Endothelial cell of umbilical vein (primary cell): ENCODE measurements around the gene CNPY3. TPM values are rescaled to one million over a fixed set of nuclear protein-coding genes. Genes with fewer than 3 reads are reported as not detected.

Source experiments
- BruUV-seq: library from RNA; stranded (reverse); fragments of 400-500 nt; replicated peaks from 2 replicates; lab custom pipeline; 2021; lab: Mats Ljungman, UMichigan
- CTCF ChIA-PET: fragments of 300-600, 350-600 bp; sonication (Branson Sonifier 250); formaldehyde crosslinking; loops from one replicate; lab custom pipeline; 2021; ENCODE audit warnings: antibody characterized with exemption, inconsistent platforms; lab: Charles Lee
- POLR2A ChIA-PET: fragments of 300-600, 350-600 bp; sonication (Branson Sonifier 250); formaldehyde crosslinking; loops from one replicate; lab custom pipeline; 2021; ENCODE audit warnings: antibody characterized with exemption, inconsistent platforms; lab: Charles Lee
- DNase-seq: peaks from one replicate; pipeline ENCODE4 v3.0.0-alpha.2; 2011; ENCODE audit warnings: low read depth, low spot score
- FAIRE-seq: peaks from 2 replicates; lab custom pipeline; 2011; peaks lifted over from hg19 to GRCh38; lab: Jason Lieb, UNC
- H2AFZ ChIP-seq: 2 replicates; pipeline ENCODE4 v1.6.0; 2012; ENCODE audit warnings: low read depth, low read length, control low read depth, inconsistent platforms
- H3K27ac ChIP-seq: 2 replicates; pipeline ENCODE4 v1.5.1; 2011; ENCODE audit warnings: low read depth, mild to moderate bottlenecking, control low read depth, low read length, moderate library complexity; ENCODE audit not compliant: insufficient read depth
- H3K27me3 ChIP-seq, 2 experiments: 2 replicates each; pipeline versions ENCODE4 v1.6.0 to v1.6.1; 2011; ENCODE audit warnings: low read length in 2 of 2, mixed read lengths in 1 of 2; ENCODE audit not compliant: control insufficient read depth in 2 of 2, insufficient read depth in 2 of 2
- H3K36me3 ChIP-seq, 2 experiments: 2 replicates in 1 of 2; 3 replicates in 1 of 2; pipeline ENCODE4 v1.5.1; 2011; ENCODE audit warnings: low read length in 2 of 2, mild to moderate bottlenecking in 1 of 2, moderate library complexity in 1 of 2; ENCODE audit not compliant: control insufficient read depth in 2 of 2, insufficient read depth in 2 of 2; ENCODE audit errors: extremely low read depth in 1 of 2
- H3K4me1 ChIP-seq: 3 replicates; pipeline ENCODE4 v1.5.1; 2011; ENCODE audit warnings: mild to moderate bottlenecking, low read length; ENCODE audit not compliant: control insufficient read depth, insufficient read depth; ENCODE audit errors: extremely low read depth
- H3K4me2 ChIP-seq: 2 replicates; pipeline ENCODE4 v1.6.1; 2011; ENCODE audit warnings: low read length, control low read depth, mixed read lengths; ENCODE audit not compliant: insufficient read depth
- H3K4me3 ChIP-seq, 3 experiments: fragments of 200-600 bp in 1 of 3; sonication (generic), shearing (Covaris generic) in 1 of 3; replicated peaks in 1 of 3; 2 replicates each; pipeline ENCODE4 v1.5.1; 2011 to 2016; ENCODE audit warnings: control low read depth in 3 of 3, low read length in 3 of 3, mild to moderate bottlenecking in 2 of 3, inconsistent platforms in 1 of 3, low read depth in 1 of 3, moderate library complexity in 1 of 3; ENCODE audit not compliant: insufficient read depth in 1 of 3
- H3K79me2 ChIP-seq: 2 replicates; pipeline ENCODE4 v1.6.0; 2012; ENCODE audit warnings: low read length, inconsistent platforms; ENCODE audit not compliant: control insufficient read depth, insufficient read depth
- H3K9ac ChIP-seq: replicated peaks from 2 replicates; pipeline ENCODE3; 2011; ENCODE audit warnings: low read length, control low read depth; ENCODE audit not compliant: insufficient read depth; ENCODE audit errors: extremely low read depth
- H3K9me1 ChIP-seq: replicated peaks from 3 replicates; pipeline ENCODE4 v1.6.0; 2011; ENCODE audit warnings: mild to moderate bottlenecking, low read length; ENCODE audit not compliant: control insufficient read depth, insufficient read depth; ENCODE audit errors: extremely low read depth
- H3K9me3 ChIP-seq: replicated peaks from 2 replicates; pipeline ENCODE4 v1.5.1; 2012; ENCODE audit warnings: low read length, inconsistent platforms; ENCODE audit not compliant: control insufficient read depth, insufficient read depth
- H4K20me1 ChIP-seq: replicated peaks from 2 replicates; pipeline ENCODE3; 2011; ENCODE audit warnings: mild to moderate bottlenecking, low read length; ENCODE audit not compliant: control insufficient read depth, insufficient read depth; ENCODE audit errors: extremely low read depth
- CTCF ChIP-seq, 2 donors: IDR thresholded peaks; 1 replicate in 1 of 2; 2 replicates in 1 of 2; pipeline ENCODE4 v1.5.1; 2011; ENCODE audit warnings: low read length in 2 of 2, mild to moderate bottlenecking in 2 of 2, moderate library complexity in 2 of 2, control low read depth in 1 of 2, inconsistent platforms in 1 of 2, low read depth in 1 of 2; ENCODE audit not compliant: insufficient read depth in 1 of 2; ENCODE audit errors: extremely low read depth in 1 of 2
- EZH2 ChIP-seq: IDR thresholded peaks from 2 replicates; pipeline ENCODE4 v1.6.1; 2012; ENCODE audit warnings: borderline replicate concordance, low read depth, mild to moderate bottlenecking, moderate library complexity, low read length, inconsistent platforms; ENCODE audit not compliant: severe bottlenecking
- FOS ChIP-seq: IDR thresholded peaks from 2 replicates; pipeline ENCODE4 v1.6.1; 2011; ENCODE audit warnings: mild to moderate bottlenecking, low read length, moderate library complexity, borderline replicate concordance; ENCODE audit not compliant: insufficient read depth
- GATA2 ChIP-seq: IDR thresholded peaks from 2 replicates; pipeline ENCODE4 v1.7.0; 2011; ENCODE audit warnings: low read depth, mild to moderate bottlenecking, moderate library complexity, mixed read lengths, low read length; ENCODE audit not compliant: insufficient read length, insufficient read depth
- JUN ChIP-seq: IDR thresholded peaks from 2 replicates; pipeline ENCODE4 v1.6.1; 2011; ENCODE audit warnings: borderline replicate concordance, low read depth; ENCODE audit not compliant: insufficient read length, insufficient read depth
- MAX ChIP-seq: IDR thresholded peaks from 2 replicates; pipeline ENCODE4 v1.6.1; 2011; ENCODE audit not compliant: insufficient read depth, insufficient read length
- MYC ChIP-seq: IDR thresholded peaks from one replicate; pipeline ENCODE4 v1.6.1; 2011; ENCODE audit warnings: mild to moderate bottlenecking, low read depth, low read length
- POLR2A ChIP-seq: IDR thresholded peaks from 2 replicates; pipeline ENCODE4 v1.6.1; 2012; ENCODE audit warnings: low read depth, mild to moderate bottlenecking, control low read depth, low read length
- POLR2AphosphoS5 ChIP-seq: IDR thresholded peaks from 2 replicates; pipeline ENCODE4 v1.6.1; 2012; ENCODE audit warnings: low read depth, mild to moderate bottlenecking, control low read depth, low read length, moderate library complexity; ENCODE audit not compliant: insufficient read depth
- dilution Hi-C: fragments of 300-500 bp; cut with MboI; formaldehyde crosslinking; loops from one replicate; pipeline ENCODE4 v1.15.0; 2019; ENCODE audit warnings: low sequenced_read_pairs; ENCODE audit not compliant: extremely low pct_ligation_motif_present
- intact Hi-C: fragments of 100-400 bp; cut with micrococcal nuclease; formaldehyde crosslinking; loops from one replicate; pipeline ENCODE4 v1.10.0; 2022
- polyA plus RNA-seq, 4 experiments: library from polyadenylated mRNA; depleted of rRNA in 3 of 4; stranded (reverse) in 3 of 4; unstranded in 1 of 4; fragments of >200 nt; gene quantifications; 2 replicates each; pipeline versions ENCODE4 v1.2.1 to v1.2.3, GENCODE V29; 2011 to 2012; ENCODE audit warnings: missing spikeins in 1 of 4
- total RNA-seq: library from RNA; stranded (reverse); gene quantifications from 2 replicates; pipeline ENCODE4 v1.2.3, GENCODE V29; 2021

The CNPY3 gene
- total and polyA plus RNA-seq, 2 donors (not counting 3 experiments of a cell fraction or from before 2014, with no cell fraction given): 40.8 to 53.1 TPM

DNA sequence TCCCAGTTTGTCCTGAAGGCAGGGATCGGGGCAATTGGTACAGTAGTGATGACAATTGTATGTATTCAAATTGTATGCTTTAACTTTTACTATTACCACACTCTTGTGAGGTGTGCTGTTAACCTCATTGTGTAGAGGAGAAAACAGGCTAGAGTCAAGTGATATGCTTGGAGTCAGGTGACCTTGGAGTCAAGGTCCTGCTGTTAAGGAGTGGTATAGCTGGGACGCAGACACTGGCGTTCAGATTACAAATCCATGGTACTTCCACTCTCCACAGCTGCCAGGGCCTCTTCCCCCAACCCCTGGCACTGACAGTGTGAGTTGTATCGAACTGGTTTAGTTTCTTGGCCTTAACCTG is 10.5 kb downstream of the CNPY3 start:
- FAIRE-seq (no peak), DNase-seq (no peak)
- Histone ChIP-seq H3K9me1 (no peaks in the 10 kb centered on the region), H4K20me1 (no peaks in the 10 kb centered on the region), H3K79me2 (no peaks in the 10 kb centered on the region), H3K9me3 (no peaks in the 10 kb centered on the region), H3K4me3 (no peak overlapping the region), H3K36me3 (peaks cover 5 to 34% of the 10 kb centered on the region in 2 experiments), H3K4me1 (peaks cover 6% of the 10 kb centered on the region), H3K9ac (no peak overlapping the region), H2AFZ (no peak overlapping the region), H3K4me2 (no peak overlapping the region), H3K27ac (no peak overlapping the region), H3K27me3 (no peaks in the 10 kb centered on the region)
- CTCF ChIA-PET: interaction anchor here (1.3 to 1.4 kb wide), 2 partner anchors 11 to 28 kb away, joined by 3 to 5 read pairs; partner anchors contain the start of gene CNPY3
- BruUV-seq: no TSS peak
- intact Hi-C loops: no loop called here
- POLR2A ChIA-PET: no interaction called here
- dilution Hi-C loops: no loop called here
- TF ChIP-seq MAX (no peak), FOS (no peak), EZH2 (no peak), JUN (no peak), GATA2 (no peak), CTCF (IDR thresholded peaks at IDR 0.05; ENCODE audit: extremely low read depth in 1 of 2, insufficient read depth in 1 of 2, low read depth in 1 of 2, low read length in 2 of 2) (no peak), POLR2AphosphoS5 (no peak), MYC (no peak), POLR2A (no peak)
